Breast epithelium (tissue), 3 donors: ENCODE results near the gene PKD2.

Experiments
- CTCF ChIP-seq, 3 donors: fragments of 450-650 bp; IDR thresholded peaks; one replicate each; pipeline ENCODE4 v1.5.1; 2016 to 2017; ENCODE audit warnings: antibody characterized with exemption in 3 of 3, mild to moderate bottlenecking in 3 of 3, moderate library complexity in 3 of 3
- POLR2A ChIP-seq: fragments of 450-650 bp; IDR thresholded peaks from one replicate; pipeline ENCODE4 v1.6.1; 2016; ENCODE audit warnings: antibody characterized with exemption, mild to moderate bottlenecking, moderate library complexity
- POLR2AphosphoS5 ChIP-seq, 3 donors: sonication (generic); formaldehyde crosslinking; IDR thresholded peaks; one replicate each; pipeline ENCODE4 v1.6.1; 2017; ENCODE audit warnings: antibody characterized with exemption in 3 of 3

DNA sequence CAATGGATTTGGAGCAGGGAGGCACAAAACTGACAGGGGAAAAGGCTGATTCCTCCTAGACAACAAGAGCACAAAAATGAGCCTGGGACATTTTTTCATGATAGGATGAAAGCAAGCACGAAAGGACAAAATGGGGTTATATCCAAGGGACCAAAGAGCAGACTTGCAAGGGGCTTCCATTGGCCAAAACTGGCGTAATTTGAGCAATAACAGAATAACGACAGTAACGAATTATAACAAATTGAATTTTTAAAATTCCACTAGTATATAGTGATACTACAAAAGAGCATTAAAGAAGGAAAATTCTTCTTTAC, 21.6 kb upstream of the PKD2 start:
- TF ChIP-seq CTCF (IDR thresholded peaks at IDR 0.05) = no peak
- no peak for TF ChIP-seq POLR2AphosphoS5 (IDR thresholded peaks at IDR 0.05)
- TF ChIP-seq POLR2A = no peak
